CD4-positive, alpha-beta T cell treated with Interleukin-17A for 4 hours (primary cell): ENCODE results near the gene SCN4A.

ENCODE experiments used
- DNase-seq: peaks from one replicate; pipeline ENCODE4 v3.0.0-alpha.2; 2020; ENCODE audit warnings: mixed read lengths

The SCN4A gene

DNA sequence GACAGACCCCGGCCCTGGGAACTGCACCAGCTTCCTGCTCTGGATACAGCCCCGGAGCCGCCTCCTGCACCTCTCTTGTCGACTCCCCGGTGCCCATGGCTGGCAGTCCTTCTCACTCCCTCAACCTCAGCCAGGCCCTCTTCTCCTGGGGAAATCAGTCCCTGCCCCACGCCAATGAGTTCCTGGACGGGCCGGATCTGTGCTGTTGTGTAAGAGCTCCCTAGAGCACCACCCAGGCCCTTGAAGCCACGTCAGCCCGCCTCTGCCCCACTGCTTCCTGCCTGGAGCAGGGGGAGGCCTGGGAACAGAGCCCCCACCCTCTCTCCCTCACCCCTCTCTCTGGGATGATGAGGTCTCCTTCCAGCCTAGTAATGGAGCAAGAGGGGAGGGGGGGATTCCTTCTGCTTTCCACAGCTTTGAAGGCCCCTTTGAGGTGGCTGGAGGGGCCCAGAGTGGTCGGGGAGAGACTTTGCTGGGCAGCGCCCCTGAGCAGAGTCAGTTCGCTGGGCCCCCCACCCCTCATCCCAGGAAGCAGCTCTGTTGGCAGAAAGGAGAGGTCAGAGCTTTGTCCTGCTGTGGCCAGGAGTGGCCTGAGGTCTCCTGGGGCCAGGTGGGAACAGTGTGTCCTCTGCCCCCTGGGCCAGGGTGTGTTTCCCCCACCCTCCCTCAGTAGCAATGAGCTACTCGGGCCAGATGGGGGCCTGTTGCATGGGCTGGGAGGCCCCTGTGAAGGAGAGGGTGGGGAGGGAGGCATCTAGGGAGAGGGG is 29.2 kb upstream of the SCN4A start:
- DNase-seq: no peak

- DNase-seq: no peak
Measured at GRCh38 chr17:64001091-64001579, 28.4 kb upstream of the SCN4A start.

DNA sequence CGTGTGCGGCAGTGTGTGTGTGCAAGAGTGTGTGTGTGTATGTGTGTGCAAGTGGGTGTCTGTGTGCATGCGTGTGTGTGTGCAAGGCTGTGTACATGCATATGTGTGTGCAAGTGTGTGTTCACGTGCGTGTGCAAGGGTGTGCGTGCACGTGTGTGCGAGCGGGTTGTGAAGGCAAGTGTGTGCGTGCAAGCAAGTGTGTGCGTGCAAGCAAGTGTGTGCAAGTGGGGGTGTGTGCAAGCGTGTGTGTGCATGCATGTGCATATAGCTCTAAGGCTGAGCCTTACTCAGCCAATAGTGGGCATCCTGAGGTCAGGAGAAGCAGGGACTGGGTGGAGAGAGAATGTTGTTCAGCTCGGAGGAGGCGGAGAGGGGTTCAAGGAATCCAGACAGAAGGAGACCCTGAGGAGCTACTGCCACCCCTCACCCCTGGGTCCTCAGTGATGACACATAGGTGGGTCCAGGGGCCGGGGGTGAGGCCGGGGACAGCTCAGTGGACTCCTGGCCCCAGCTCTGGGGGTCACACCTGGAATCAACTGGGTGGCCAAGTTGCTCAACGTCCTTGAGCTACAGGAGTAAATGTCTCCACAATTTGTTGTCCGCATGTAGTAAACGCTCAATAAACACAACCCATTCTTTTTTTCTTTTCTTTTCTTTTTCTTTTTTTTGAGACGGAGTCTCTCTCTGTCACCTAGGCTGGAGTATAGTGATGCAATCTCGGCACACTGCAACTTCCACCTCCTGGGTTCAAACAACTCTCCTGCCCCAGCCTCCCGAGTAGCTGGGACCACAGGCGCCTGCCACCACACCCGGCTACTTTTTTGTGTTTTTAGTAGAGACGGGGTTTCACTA is 27.2 kb upstream of the SCN4A start:
- no peak for DNase-seq

DNA sequence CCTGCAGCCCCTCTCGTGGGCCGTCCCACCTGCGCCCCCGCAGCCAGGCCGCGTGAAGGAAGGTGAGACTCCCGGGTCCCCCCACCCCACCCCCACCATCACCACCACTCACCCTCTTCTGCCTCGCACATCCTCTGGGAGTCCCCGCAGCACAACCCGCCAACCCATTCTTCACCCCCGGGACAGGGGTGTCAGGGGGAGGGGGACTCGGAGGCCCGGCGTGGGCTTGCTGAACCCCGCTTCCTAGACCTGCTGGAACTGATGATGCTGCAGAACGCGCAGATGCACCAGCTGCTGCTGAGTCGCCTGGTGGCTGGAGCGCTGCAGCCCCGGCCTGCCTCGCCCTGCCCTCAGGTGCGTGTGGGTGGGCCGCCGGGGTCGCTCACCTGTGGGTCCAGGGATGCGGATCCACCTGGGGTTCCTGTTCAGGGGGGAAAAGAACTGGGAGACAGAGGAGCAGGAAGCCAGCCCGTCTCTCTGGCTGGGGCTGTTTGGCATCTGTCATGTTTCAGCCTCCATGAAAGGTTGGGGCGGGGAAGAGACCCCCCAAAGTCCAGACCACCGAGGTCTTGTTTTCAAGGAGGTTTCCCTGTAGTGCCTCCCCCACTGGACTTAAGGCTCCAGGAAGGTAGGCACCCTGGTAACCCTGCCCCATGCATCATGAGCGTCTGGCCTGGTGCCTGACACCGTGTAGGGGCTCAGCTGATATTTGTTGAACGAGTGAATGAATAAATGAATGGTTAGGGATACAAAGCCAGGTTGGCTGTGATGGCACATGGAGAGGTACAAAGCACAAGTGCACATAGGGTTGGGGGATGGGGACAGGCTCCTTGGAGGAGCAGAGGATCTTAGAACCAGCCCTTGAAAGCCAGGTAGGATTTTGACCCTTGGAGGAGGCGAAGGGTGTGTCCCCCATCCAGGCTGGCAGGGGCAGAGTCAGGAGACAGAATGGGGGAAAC is 26.3 kb upstream of the SCN4A start:
- peak; percentile 39 for DNase-seq

- DNase-seq: peak; percentile 82
Measured at GRCh38 chr17:63998050-63998720, 25.5 kb upstream of the SCN4A start, which contains the start of gene PRR29. Gene PRR29 (plus strand): TSS chr17:63998351. CDS start chr17:63998365, 14 bp downstream.

DNA sequence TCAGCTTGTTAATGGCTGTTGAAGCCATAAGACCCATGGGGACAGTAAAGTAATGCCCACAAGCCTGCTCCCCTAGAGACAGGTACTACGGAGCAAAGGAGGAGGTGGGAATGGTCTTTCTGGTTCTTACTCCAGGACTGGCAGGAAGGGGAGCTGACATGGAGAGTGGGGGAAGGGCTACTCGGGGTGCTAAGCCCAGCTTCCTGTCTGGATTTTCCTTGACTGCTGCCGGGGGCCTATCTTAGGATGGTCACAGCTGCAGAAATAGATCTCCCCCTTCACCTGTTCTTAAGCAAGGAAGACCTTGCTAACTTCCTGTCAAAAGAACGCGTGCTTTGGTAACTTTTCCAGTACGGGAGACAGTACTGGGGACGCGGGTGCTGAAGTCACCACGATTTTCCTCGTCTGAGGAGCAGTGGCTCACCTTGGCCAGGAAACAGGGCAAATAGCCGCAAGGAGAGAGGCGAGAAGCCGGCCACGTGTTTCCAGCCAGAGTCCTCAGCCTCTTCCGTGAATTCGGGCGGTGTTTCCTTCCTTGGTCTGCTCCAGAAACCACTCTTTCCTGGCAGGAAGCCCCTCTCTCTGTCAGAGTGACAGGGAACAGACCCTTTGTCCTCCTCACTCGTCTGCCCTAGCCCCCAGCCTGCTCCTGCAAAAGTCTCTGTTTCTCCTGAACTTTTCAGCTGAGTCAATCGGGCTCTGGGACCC is 24.8 kb upstream of the SCN4A start:
- DNase-seq: no peak

DNA sequence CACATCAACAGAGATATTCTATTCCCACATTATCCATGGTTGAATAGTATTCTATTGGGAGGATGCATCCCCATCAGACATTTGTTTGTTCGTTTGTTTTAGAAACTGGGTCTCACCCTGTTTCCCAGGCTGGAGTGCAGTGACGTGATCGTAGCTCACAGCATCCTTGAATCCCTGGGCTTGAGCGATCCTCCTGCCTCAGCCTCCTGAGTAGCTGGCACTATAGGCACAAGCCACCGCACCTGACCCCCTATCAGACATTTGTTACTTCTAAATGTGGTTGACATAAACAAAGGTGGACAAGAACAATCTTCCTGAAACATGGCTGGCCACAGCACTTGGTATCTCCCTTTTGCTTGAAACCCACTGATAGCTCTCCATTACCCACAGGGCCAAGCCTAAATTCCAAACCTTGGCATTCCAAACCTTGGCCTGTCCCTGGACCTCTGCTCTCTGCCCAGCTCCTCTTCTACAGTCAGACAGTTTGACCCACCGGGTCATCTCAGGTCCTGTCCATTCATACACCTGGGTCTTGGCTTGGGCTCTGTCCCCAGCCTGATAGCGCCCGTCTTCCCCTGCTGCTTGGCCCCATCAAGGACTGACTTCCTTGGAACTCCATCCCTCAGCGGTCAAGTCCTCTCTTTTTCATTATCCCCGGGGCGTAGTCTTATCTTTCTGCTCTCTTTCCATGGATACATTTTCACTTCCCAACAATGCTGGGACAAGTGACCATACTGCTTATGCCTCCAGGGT is 23.9 kb upstream of the SCN4A start:
- no peak for DNase-seq

GRCh38 chr17:63995626-63996025 is 22.9 kb upstream of the SCN4A start:
- no peak for DNase-seq

GRCh38 chr17:63993368-63993985 is 20.8 kb upstream of the SCN4A start:
- peak; percentile 45 for DNase-seq

DNA sequence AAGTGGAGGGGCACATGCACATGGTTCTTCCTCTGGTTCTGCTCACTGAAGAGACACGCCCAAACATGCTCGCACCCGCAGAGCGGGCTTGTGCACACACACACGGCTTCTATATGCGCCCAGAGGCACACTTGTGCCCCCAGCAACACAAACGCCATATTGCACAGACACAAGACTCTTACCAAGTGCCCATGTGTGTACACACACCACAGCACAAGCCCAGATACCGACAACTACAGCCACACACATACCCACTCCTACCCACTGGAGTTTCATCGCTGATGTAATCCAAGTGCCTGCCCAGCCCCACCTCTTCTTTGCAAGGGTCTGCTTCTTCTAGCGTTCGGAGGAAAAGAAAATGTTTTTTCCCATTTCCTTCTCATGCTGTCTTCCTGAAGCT is 18.9 kb upstream of the SCN4A start:
- DNase-seq: no peak

GRCh38 chr17:63989622-63990345 is 17.1 kb upstream of the SCN4A start:
- DNase-seq: no peak

- no peak for DNase-seq
Measured at GRCh38 chr17:63988741-63989621, 16.3 kb upstream of the SCN4A start.

- no peak for DNase-seq
Measured at GRCh38 chr17:63988127-63988478, 15.4 kb upstream of the SCN4A start.

DNA sequence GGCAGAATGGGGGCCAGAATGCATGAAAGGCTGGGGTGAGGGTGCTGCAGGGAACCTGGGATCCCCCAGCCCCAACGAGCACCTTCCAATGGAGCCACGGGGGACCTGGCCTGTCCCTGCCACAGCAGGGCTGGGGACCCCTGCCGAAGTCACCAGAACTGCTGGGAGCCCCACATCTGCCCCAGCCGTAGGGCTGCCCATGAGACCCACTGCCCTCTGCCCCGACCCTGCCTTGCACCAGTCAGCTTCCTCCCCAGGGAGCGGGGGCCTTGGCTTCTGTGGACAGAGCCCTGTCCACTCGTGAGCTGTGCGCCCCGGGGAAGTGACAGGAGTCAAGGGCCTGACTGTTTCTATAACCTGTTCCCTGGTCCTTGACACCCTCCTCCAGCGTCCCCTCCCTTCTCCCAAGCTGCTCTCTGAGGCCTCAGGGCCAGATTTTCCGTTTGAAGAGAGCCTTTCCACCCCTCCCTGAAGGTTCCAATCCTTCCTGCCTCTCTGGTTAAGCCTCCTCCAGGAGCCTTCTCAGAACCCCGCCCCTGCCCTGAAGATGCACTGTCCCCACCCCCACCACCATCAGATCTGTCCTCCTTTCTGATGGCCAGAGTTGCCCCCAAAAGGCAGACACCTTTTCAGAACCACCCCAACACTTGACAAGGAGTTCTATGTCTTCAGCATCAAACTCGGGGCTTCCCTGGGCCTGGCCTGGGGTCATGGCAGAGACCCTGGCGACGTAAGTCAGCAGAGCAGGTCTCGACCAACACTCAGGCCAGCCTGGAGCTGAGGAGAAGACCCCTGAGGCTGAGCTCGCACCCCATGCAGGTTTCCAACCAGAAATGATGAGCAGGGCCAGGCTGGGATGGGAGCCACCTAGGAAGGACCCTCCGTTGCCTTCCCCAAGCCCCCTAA is 14.8 kb upstream of the SCN4A start:
- no peak for DNase-seq

- no peak for DNase-seq
Measured at GRCh38 chr17:63986821-63987220, 14.1 kb upstream of the SCN4A start.

- no peak for DNase-seq
Measured at GRCh38 chr17:63985387-63986140, 12.8 kb upstream of the SCN4A start.
